Right renal pelvis (tissue), 4 donors: ENCODE data around the gene DCTN2. TPM values are rescaled to one million over a fixed set of nuclear protein-coding genes. Genes with fewer than 3 reads are reported as not detected.
"Not testable (repeated sequence)": the region's sequence is repeated elsewhere in the genome, so short reads cannot be mapped to it uniquely, and the experiment has no call there.

ENCODE experiments used
- DNase-seq, 4 donors: peaks; one replicate each; pipeline ENCODE4 v3.0.0-alpha.2; 2013; ENCODE audit warnings: low read depth in 4 of 4, low spot score in 3 of 4, missing footprints in 1 of 4
- polyA plus RNA-seq, 4 donors: library from polyadenylated mRNA; unstranded; fragments of 120-200 nt; gene quantifications; one replicate each; pipeline ENCODE4 v1.2.1, GENCODE V29; 2013; ENCODE audit not compliant: insufficient read length in 4 of 4

The DCTN2 gene
- polyA plus RNA-seq, 4 donors: 159 to 179 (median 166) TPM

DNA sequence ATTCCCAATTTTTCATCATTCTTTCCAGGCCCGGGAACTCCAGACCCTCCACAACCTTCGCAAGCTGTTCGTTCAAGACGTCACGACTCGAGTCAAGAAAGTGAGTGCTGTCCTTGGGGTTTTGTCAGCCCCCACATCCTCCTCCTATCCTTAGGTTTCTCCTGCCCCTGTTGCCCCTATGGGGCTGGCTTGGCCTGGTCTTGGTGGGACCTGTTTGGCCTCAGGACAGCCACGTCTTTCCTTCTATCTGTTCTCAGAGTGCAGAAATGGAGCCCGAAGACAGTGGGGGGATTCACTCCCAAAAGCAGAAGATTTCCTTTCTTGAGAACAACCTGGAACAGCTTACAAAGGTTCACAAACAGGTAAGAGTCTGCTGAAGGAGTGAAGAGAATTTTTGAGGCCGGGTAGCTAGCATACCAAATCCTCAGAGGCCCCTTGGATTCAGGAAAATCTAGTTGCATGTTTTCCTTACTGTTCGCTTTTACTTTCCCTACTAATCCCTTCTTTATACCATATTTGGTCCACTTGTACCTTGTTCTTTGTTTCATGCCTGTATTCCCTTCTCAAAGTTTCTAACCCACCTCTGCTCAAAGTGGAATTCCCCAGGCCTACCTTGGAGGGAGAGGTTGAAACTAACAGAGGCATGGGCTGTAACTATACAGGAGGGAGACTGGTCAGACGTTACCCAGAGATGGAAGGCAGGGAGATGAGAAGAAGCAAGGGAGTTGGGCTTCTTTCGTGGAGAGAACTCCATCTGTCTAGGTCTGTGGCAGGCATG is 31.2 kb upstream of the DCTN2 start:
- DNase-seq: no peak

DNA sequence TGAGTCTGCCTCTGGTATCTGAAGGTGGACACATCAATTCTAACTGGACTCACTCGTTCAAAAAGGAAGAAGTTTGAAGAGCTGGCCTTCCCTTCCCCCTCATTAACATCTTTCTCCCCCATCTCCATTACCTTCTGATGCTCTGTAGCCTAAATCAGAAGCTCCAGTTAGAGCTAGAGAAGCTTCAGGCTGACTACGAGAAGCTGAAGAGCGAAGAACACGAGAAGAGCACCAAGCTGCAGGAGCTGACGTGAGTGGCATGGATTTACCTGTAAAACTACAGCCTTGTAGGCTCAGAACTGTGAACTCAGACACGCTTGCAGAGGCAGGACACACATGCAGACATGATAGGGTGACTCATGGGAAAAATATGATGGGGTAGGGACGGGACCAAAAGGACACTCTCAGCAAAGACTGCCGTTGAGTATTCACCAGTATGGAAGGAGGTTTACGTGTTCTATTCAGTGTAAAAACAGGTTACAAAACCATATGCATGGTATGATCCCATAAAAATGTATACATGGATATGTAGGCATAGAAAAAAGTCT is 29.7 kb upstream of the DCTN2 start:
- DNase-seq: no peak

DNA sequence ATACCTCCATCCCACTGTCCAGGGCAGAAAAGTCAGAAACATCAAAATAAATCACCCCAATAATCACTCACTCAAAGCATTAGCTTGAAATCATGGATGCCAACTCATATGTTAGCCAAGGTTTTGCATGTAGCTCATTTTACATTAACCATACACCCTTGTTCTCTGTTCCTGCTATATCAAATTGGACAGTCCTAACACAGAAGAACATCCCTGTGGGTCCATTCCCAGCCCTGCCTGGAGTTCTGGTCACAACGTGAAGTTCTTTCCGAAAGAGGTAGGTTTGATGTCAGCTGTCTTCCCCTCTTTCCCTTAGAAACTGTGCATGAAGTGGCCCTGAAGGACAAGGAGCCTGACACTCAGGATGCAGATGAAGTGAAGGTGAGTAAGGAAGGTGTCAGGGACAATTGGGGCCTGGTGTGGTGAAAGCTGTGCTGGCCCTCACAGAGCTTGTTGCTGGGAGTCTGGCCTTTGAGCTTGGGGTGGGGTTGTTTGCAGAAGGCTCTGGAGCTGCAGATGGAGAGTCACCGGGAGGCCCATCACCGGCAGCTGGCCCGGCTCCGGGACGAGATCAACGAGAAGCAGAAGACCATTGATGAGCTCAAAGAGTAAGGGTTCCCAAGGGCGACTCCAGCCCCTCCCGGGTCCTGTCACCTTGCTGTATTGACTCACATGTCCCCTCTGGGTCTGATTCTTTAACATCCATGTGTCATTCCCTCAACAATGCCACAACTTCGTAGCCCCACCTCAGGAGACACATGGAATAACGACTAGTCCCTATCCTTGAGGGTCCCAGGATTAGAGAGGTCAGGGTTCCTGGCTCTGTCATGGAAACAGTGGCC is 29.0 kb upstream of the DCTN2 start:
- DNase-seq: no peak

DNA sequence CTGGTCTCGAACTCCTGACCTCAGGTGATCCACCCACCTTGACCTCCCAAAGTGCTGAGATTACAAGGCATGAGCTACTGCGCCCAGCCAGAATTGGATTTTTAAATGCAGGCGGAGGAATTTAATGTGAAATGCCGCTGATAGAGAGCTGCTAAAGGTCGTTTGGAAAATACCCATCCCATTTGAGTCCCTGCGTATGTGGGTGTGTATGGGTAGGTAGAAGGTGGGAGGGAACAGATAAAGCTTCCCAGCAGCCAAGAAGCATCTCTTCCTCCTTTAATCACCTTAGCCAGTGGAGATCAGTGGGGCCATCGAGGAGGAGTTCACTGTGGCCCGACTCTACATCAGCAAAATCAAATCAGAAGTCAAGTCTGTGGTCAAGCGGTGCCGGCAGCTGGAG is 27.8 kb upstream of the DCTN2 start:
- DNase-seq: no peak

GRCh38 chr12:57571926-57572762 is 25.2 kb upstream of the DCTN2 start:
- DNase-seq: no peak

DNA sequence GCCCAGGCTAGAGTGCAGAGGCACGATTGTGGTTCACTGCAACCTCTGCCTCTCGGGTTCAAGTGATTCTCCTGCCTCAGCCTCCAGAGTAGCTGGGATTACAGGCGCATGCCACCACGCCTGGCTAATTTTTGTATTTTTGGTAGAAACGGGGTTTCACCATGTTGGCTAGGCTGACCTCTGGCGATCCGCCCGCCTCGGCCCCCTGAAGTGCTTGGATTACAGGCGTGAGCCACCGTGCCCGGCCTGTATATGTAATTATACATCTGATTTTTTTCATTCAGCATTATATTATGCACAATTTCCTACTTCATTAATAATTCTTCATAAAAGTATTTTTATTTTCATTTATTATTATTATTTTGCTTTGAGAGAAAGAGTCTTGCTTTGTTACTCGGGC is 23.4 kb upstream of the DCTN2 start:
- DNase-seq: not testable (repeated sequence)

GRCh38 chr12:57569858-57570257 is 22.9 kb upstream of the DCTN2 start:
- no peak for DNase-seq

DNA sequence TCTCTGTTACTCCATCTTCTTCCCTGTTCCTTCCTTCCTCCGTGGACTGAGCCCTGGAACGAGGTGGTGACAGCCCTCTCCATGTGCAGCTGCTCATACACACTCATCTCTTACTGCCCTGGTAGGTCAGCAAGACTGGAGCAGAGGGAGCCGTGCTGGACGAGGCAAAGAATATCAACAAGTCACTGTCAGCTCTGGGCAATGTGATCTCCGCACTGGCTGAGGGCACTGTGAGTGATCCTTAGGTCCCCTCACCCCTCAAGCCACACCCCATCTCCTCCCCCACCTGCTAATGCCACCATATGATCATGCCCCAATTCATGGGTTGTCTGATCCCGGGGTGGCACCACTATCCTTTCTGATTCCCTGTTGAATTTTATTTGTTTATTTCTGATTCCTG is 21.8 kb upstream of the DCTN2 start:
- no peak for DNase-seq

GRCh38 chr12:57564178-57564740 is 17.3 kb upstream of the DCTN2 start:
- DNase-seq: no peak

GRCh38 chr12:57563358-57563757 is 16.4 kb upstream of the DCTN2 start:
- no peak for DNase-seq

DNA sequence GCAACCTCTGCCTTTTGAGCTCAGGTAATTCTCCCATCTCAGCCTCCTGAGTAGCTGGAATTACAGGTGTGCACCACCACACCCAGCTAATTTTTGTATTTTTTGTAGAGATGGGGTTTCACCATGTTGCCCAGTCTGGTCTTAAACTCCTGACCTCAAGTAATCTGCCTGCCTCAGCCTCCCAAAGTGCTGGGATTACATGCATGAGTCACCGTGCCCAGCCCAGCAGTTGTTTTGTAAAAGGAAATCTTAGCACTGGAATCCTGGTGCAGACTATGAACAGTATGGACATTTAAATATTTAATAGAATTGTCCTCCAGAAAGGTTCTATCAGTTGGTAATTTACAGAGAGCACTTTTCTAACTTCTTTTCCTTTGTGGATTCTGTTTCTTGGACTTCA is 14.1 kb upstream of the DCTN2 start:
- DNase-seq: not testable (repeated sequence)

- no peak for DNase-seq
These were observed 13.5 kb upstream of the DCTN2 start for GRCh38 chr12:57560516-57560915.

GRCh38 chr12:57558864-57559263 is 11.9 kb upstream of the DCTN2 start:
- no peak for DNase-seq

GRCh38 chr12:57554897-57555296 is 7.9 kb upstream of the DCTN2 start:
- no peak for DNase-seq

- no peak for DNase-seq
These were observed 7.5 kb upstream of the DCTN2 start for GRCh38 chr12:57554453-57554852.

- no peak for DNase-seq
These were observed 6.6 kb upstream of the DCTN2 start for GRCh38 chr12:57553343-57554202.

DNA sequence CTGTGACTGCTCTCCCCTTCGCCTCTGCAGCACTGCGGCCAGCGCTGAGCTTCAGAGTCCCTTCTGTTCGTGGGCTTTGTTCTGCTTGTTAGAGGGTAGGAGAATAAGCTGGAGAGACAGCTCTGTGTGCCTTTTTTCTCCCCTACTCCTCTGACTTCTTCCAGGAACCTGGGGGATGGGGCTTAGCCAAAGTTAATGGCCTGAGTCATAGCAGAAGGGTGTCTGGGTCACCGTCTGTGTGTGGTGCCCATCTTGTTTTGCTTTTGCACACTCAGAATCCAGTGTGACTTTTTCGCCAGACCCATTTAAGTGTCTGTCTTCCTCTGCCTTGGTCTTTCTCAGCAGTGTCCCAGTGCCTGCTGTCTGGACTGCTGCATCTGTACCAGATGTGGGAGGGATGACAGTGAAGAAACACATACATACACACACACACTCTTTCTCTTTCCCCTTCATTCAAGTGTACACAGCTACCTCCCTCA is 5.9 kb upstream of the DCTN2 start:
- DNase-seq: no peak

DNA sequence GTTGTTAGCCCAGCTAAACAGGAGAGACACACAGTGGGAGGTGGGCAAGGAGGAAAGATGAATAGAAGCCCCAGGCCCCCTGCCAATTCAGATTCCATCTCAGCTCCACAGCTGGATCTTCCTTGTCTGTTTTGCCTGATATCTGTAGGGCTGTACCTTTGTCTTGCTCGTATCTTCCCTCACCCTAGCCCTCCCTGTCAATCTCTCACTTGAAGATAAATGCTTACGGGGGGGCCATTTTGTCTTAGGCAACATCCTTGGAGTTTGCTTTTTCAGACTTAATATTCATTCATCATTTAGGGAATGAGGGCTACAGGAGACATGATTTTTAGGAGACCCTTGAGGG is 5.3 kb upstream of the DCTN2 start:
- no peak for DNase-seq

DNA sequence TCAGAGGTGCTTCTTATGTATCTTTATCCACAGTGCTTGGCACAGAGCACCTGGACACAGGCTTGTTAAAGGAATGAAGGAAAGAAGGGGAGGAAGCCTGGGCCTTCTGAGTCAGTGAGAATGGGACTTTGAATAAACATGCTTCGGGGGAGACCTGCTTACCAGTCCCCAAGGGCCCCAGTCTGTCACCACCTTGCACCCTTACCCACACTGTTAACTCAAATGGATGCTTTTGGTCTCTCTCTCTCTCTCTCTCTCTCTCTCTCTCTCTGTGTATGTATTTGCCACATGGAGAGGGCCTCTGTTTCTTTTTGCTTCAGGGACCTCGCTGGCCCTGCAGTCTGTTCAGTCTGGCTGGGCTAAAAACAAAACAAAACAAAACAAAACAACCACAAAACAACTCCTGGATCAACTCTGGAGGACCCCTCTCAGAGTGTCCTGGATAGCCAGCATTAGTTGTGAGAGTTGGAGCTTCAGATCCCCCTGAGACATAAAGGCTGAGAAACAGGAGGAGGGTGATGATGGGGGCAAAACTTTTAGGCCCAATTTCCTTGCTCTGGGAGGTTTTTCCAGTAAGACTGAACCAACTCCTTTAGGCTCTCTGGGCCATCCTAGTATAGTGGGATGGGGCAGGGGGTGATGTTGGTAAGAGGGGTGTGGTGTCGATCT is 4.8 kb upstream of the DCTN2 start:
- no peak for DNase-seq
